Liver (tissue), 3 donors: Measurements from ENCODE around the gene RANBP3.

Experiments
- HNF4A ChIP-seq, 2 donors: conservative IDR thresholded peaks; 2 replicates each; pipeline ENCODE4 v1.6.1; 2016; ENCODE audit warnings: antibody characterized with exemption in 2 of 2, mild to moderate bottlenecking in 2 of 2
- MAX ChIP-seq: IDR thresholded peaks from 2 replicates; pipeline ENCODE4 v1.6.1; 2016; ENCODE audit warnings: antibody characterized with exemption
- TAF1 ChIP-seq: conservative IDR thresholded peaks from 2 replicates; pipeline ENCODE4 v1.6.1; 2016; ENCODE audit warnings: antibody characterized with exemption, mild to moderate bottlenecking
- YY1 ChIP-seq: IDR thresholded peaks from 2 replicates; pipeline ENCODE4 v1.6.1; 2016; ENCODE audit warnings: antibody characterized with exemption, mild to moderate bottlenecking
- TF ChIP-seq, protein P1 (sequence below): fragments of 150-350 bp; IDR thresholded peaks from 2 replicates; pipeline ENCODE4 v1.5.1; 2017; ENCODE audit warnings: improper control_type of control experiment, low read depth, low read length; ENCODE audit not compliant: missing input control
- TF ChIP-seq, protein P2 (sequence below): IDR thresholded peaks from 2 replicates; pipeline ENCODE4 v1.6.1; 2016; ENCODE audit warnings: antibody characterized with exemption, mild to moderate bottlenecking
- TF ChIP-seq, protein P3 (sequence below): IDR thresholded peaks from 2 replicates; pipeline ENCODE4 v1.6.1; 2016; ENCODE audit warnings: antibody characterized with exemption
- TF ChIP-seq, protein P4 (sequence below): IDR thresholded peaks from 2 replicates; pipeline ENCODE4 v1.6.1; 2016; ENCODE audit warnings: antibody characterized with exemption
- donor health status: healthy.
- donor health status: healthy.

DNA sequence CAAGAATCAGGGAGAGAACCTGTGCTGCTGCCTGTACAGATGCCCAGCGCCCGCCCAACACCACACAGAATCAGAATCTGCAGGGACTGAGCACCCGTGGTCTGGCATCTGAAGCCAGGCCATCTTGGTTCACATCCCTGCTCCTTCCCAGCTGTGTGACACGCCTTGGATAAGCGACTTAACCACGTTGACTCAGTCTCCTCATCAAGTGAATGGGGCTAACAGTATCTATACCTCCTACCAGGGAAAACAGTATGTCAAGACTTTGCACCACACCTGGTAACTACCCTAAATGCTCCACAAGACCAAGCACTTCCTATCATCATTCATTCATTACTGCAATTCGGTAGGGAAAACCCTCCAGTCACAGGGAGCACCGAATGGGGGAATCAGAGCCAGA, 1.2 kb downstream of the RANBP3 start:
- TF ChIP-seq, protein P1, sequence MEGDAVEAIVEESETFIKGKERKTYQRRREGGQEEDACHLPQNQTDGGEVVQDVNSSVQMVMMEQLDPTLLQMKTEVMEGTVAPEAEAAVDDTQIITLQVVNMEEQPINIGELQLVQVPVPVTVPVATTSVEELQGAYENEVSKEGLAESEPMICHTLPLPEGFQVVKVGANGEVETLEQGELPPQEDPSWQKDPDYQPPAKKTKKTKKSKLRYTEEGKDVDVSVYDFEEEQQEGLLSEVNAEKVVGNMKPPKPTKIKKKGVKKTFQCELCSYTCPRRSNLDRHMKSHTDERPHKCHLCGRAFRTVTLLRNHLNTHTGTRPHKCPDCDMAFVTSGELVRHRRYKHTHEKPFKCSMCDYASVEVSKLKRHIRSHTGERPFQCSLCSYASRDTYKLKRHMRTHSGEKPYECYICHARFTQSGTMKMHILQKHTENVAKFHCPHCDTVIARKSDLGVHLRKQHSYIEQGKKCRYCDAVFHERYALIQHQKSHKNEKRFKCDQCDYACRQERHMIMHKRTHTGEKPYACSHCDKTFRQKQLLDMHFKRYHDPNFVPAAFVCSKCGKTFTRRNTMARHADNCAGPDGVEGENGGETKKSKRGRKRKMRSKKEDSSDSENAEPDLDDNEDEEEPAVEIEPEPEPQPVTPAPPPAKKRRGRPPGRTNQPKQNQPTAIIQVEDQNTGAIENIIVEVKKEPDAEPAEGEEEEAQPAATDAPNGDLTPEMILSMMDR, result no peak
- TF ChIP-seq, protein P2, sequence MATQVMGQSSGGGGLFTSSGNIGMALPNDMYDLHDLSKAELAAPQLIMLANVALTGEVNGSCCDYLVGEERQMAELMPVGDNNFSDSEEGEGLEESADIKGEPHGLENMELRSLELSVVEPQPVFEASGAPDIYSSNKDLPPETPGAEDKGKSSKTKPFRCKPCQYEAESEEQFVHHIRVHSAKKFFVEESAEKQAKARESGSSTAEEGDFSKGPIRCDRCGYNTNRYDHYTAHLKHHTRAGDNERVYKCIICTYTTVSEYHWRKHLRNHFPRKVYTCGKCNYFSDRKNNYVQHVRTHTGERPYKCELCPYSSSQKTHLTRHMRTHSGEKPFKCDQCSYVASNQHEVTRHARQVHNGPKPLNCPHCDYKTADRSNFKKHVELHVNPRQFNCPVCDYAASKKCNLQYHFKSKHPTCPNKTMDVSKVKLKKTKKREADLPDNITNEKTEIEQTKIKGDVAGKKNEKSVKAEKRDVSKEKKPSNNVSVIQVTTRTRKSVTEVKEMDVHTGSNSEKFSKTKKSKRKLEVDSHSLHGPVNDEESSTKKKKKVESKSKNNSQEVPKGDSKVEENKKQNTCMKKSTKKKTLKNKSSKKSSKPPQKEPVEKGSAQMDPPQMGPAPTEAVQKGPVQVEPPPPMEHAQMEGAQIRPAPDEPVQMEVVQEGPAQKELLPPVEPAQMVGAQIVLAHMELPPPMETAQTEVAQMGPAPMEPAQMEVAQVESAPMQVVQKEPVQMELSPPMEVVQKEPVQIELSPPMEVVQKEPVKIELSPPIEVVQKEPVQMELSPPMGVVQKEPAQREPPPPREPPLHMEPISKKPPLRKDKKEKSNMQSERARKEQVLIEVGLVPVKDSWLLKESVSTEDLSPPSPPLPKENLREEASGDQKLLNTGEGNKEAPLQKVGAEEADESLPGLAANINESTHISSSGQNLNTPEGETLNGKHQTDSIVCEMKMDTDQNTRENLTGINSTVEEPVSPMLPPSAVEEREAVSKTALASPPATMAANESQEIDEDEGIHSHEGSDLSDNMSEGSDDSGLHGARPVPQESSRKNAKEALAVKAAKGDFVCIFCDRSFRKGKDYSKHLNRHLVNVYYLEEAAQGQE, result no peak
- TF ChIP-seq TAF1 (no peak), HNF4A (conservative IDR thresholded peaks at IDR 0.05) (no peak), YY1 (no peak), MAX (no peak)
- TF ChIP-seq, protein P3, sequence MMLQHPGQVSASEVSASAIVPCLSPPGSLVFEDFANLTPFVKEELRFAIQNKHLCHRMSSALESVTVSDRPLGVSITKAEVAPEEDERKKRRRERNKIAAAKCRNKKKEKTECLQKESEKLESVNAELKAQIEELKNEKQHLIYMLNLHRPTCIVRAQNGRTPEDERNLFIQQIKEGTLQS, result no peak
- TF ChIP-seq, protein P4, sequence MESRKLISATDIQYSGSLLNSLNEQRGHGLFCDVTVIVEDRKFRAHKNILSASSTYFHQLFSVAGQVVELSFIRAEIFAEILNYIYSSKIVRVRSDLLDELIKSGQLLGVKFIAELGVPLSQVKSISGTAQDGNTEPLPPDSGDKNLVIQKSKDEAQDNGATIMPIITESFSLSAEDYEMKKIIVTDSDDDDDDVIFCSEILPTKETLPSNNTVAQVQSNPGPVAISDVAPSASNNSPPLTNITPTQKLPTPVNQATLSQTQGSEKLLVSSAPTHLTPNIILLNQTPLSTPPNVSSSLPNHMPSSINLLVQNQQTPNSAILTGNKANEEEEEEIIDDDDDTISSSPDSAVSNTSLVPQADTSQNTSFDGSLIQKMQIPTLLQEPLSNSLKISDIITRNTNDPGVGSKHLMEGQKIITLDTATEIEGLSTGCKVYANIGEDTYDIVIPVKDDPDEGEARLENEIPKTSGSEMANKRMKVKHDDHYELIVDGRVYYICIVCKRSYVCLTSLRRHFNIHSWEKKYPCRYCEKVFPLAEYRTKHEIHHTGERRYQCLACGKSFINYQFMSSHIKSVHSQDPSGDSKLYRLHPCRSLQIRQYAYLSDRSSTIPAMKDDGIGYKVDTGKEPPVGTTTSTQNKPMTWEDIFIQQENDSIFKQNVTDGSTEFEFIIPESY, result no peak
